Natural killer cell (primary cell): ENCODE results near the gene ABHD5. TPM values are rescaled to one million over a fixed set of nuclear protein-coding genes. Genes with fewer than 3 reads are reported as not detected.

Experiments used
- ATAC-seq, 3 donors: fragments of 150-1000 bp in 2 of 3; fragments of 200-7000 bp in 1 of 3; cut with Tn5 transposase; 1 replicate in 1 of 3; 2 replicates in 2 of 3; pipeline ENCODE4 v1.10.0; 2021; ENCODE audit warnings: mild to moderate bottlenecking in 2 of 3, moderate library complexity in 2 of 3
- DNase-seq, 2 donors: peaks; one replicate each; pipeline versions ENCODE4 v3.0.0 to v3.0.0-alpha.2; 2013 to 2021; ENCODE audit warnings: mixed read lengths in 1 of 2
- H3K27ac ChIP-seq: one replicate; pipeline ENCODE4 v1.5.1; 2013; ENCODE audit warnings: mild to moderate bottlenecking, low read length
- H3K27me3 ChIP-seq: one replicate; pipeline ENCODE4 v1.6.1; 2013; ENCODE audit warnings: low read length; ENCODE audit not compliant: control insufficient read depth, insufficient read depth
- H3K36me3 ChIP-seq: one replicate; pipeline ENCODE4 v1.6.1; 2013; ENCODE audit warnings: low read length; ENCODE audit not compliant: control insufficient read depth, insufficient read depth
- H3K4me1 ChIP-seq: one replicate; pipeline ENCODE4 v1.6.1; 2013; ENCODE audit warnings: low read length; ENCODE audit not compliant: control insufficient read depth, insufficient read depth
- H3K4me3 ChIP-seq: one replicate; pipeline ENCODE4 v1.5.1; 2013; ENCODE audit warnings: low read length
- H3K9me3 ChIP-seq: one replicate; pipeline ENCODE4 v1.6.1; 2013; ENCODE audit warnings: low read length; ENCODE audit not compliant: control insufficient read depth, insufficient read depth
- H3K27ac Mint-ChIP-seq, 2 donors: one replicate each; pipeline ENCODE4 v1.8.0; 2022; ENCODE audit warnings: mild to moderate bottlenecking in 2 of 2, mixed read lengths in 2 of 2, moderate library complexity in 1 of 2
- H3K27me3 Mint-ChIP-seq, 2 donors: one replicate each; pipeline ENCODE4 v1.8.0; 2022; ENCODE audit warnings: low read depth in 2 of 2, mixed read lengths in 2 of 2
- H3K36me3 Mint-ChIP-seq: one replicate; pipeline ENCODE4 v1.8.0; 2022; ENCODE audit warnings: mixed read lengths
- H3K4me1 Mint-ChIP-seq, 2 donors: one replicate each; pipeline ENCODE4 v1.8.0; 2022; ENCODE audit warnings: mixed read lengths in 2 of 2
- H3K4me3 Mint-ChIP-seq: one replicate; pipeline ENCODE4 v1.8.0; 2022; ENCODE audit warnings: mild to moderate bottlenecking, moderate library complexity, mixed read lengths
- H3K9me3 Mint-ChIP-seq, 2 donors: one replicate each; pipeline ENCODE4 v1.8.0; 2022; ENCODE audit warnings: mixed read lengths in 2 of 2
- CTCF ChIP-seq: fragments of 200-600 bp; IDR thresholded peaks from one replicate; pipeline ENCODE4 v1.8.0; 2022; ENCODE audit warnings: antibody characterized with exemption
- WGBS: methylation state at CpG from one replicate; pipeline ENCODE4 v1.1.7; 2013; ENCODE audit warnings: missing lambda C conversion rate; ENCODE audit not compliant: insufficient coverage; 5-methylcytosine and 5-hydroxymethylcytosine counted together
- intact Hi-C: fragments of 100-400 bp; cut with micrococcal nuclease; formaldehyde crosslinking; loops from one replicate; pipeline ENCODE4 v1.14.2; 2022
- total RNA-seq, 4 donors: library from RNA; stranded (reverse); fragments of 120-200 nt in 1 of 4; gene quantifications; one replicate each; pipeline versions ENCODE4 v1.2.3 to v1.2.4, GENCODE V29; 2013 to 2022

Gene ABHD5
- total RNA-seq, 3 donors from 2014 or later (not counting 1 experiment from before 2014, with no cell fraction given), result 14.1 to 58.6 (median 16.6) TPM

- peaks cover 8% of the 10 kb centered on the region for H3K4me1 ChIP-seq
- H3K36me3 ChIP-seq, result no peaks in the 10 kb centered on the region
- H3K9me3 ChIP-seq, result no peaks in the 10 kb centered on the region
- Mint-ChIP-seq H3K4me3 (no peak overlapping the region), H3K27ac (no peak overlapping the region), H3K4me1 (no peaks in the 10 kb centered on the region), H3K36me3 (no peaks in the 10 kb centered on the region), H3K27me3 (peaks cover 6 to 28% of the 10 kb centered on the region in 2 donors), H3K9me3 (no peaks in the 10 kb centered on the region)
- TF ChIP-seq CTCF, result no peak
- H3K27me3 ChIP-seq, result no peaks in the 10 kb centered on the region
- no peak overlapping the region for H3K27ac ChIP-seq
- intact Hi-C loops, result no loop called here
- no peak for DNase-seq
- ATAC-seq, result no peak
- WGBS, result 100% methylated on average over 2 of the region's 3 CpGs
- H3K4me3 ChIP-seq, result no peak overlapping the region
These were observed 62.2 kb downstream of the ABHD5 start for GRCh38 chr3:43752905-43753304.

- H3K27me3 ChIP-seq, result no peaks in the 10 kb centered on the region
- Mint-ChIP-seq H3K27ac (no peak overlapping the region), H3K4me1 (no peaks in the 10 kb centered on the region), H3K9me3 (no peaks in the 10 kb centered on the region), H3K27me3 (peaks cover 6 to 30% of the 10 kb centered on the region in 2 donors), H3K36me3 (no peaks in the 10 kb centered on the region), H3K4me3 (no peak overlapping the region)
- H3K9me3 ChIP-seq, result no peaks in the 10 kb centered on the region
- TF ChIP-seq CTCF, result no peak
- peaks cover 8% of the 10 kb centered on the region for H3K4me1 ChIP-seq
- intact Hi-C loops, result no loop called here
- no peak overlapping the region for H3K27ac ChIP-seq
- DNase-seq, result no peak
- H3K4me3 ChIP-seq, result no peak overlapping the region
- ATAC-seq, result no peak
- no peaks in the 10 kb centered on the region for H3K36me3 ChIP-seq
- WGBS, result 90% methylated on average over 4 of the region's 5 CpGs
These were observed 63.3 kb downstream of the ABHD5 start for GRCh38 chr3:43753741-43754715.

- intact Hi-C loops, result no loop called here
- H3K4me1 Mint-ChIP-seq, result no peaks in the 10 kb centered on the region
- Histone ChIP-seq H3K27me3 (no peaks in the 10 kb centered on the region), H3K27ac (no peak overlapping the region), H3K36me3 (no peaks in the 10 kb centered on the region), H3K4me1 (peaks cover 8% of the 10 kb centered on the region), H3K9me3 (no peaks in the 10 kb centered on the region), H3K4me3 (no peak overlapping the region)
- peak in 1 of 3 donors; percentile 34 for ATAC-seq
- WGBS, result 72% methylated on average over 7 of the region's 8 CpGs
- H3K36me3 Mint-ChIP-seq, result no peaks in the 10 kb centered on the region
- TF ChIP-seq CTCF, result no peak
- peak in 1 of 2 donors; percentile 68 for DNase-seq
- H3K9me3 Mint-ChIP-seq, result no peaks in the 10 kb centered on the region
- H3K27me3 Mint-ChIP-seq, result peaks cover 6 to 29% of the 10 kb centered on the region in 2 donors
- H3K27ac Mint-ChIP-seq, result no peak overlapping the region
- H3K4me3 Mint-ChIP-seq, result no peak overlapping the region
These were observed 64.9 kb downstream of the ABHD5 start for GRCh38 chr3:43755516-43756200.
